Trophoblast cell (in vitro differentiated cells and primary cell): ENCODE measurements around the gene C19orf53.

Source experiments
- DNase-seq, 2 donors: peaks; one replicate each; pipeline ENCODE4 v3.0.0-alpha.2; 2016
- H2AFZ ChIP-seq: 2 replicates; pipeline ENCODE4 v1.6.1; 2013; ENCODE audit warnings: low read length, moderate library complexity, mild to moderate bottlenecking; ENCODE audit not compliant: insufficient read depth, poor library complexity
- H2AK5ac ChIP-seq: 2 replicates; pipeline ENCODE4 v1.6.1; 2013; ENCODE audit warnings: mild to moderate bottlenecking, low read length
- H2BK120ac ChIP-seq: 2 replicates; pipeline ENCODE4 v1.6.1; 2013; ENCODE audit warnings: low read length, mild to moderate bottlenecking, moderate library complexity; ENCODE audit not compliant: insufficient read depth, poor library complexity
- H2BK12ac ChIP-seq: 2 replicates; pipeline ENCODE4 v1.6.1; 2013; ENCODE audit warnings: mild to moderate bottlenecking, low read length, moderate library complexity
- H2BK5ac ChIP-seq: 2 replicates; pipeline ENCODE4 v1.6.1; 2013; ENCODE audit warnings: low read length, low read depth, moderate library complexity, mild to moderate bottlenecking; ENCODE audit not compliant: poor library complexity
- H3K14ac ChIP-seq: 2 replicates; pipeline ENCODE4 v1.6.1; 2013; ENCODE audit warnings: mild to moderate bottlenecking, low read length
- H3K18ac ChIP-seq: 2 replicates; pipeline ENCODE4 v1.6.1; 2013; ENCODE audit warnings: mild to moderate bottlenecking, low read length
- H3K23ac ChIP-seq: 2 replicates; pipeline ENCODE4 v1.6.1; 2013; ENCODE audit warnings: low read length
- H3K27ac ChIP-seq: 2 replicates; pipeline ENCODE4 v1.5.1; 2013; ENCODE audit warnings: low read depth, mild to moderate bottlenecking, inconsistent platforms, low read length, moderate library complexity
- H3K27me3 ChIP-seq: 2 replicates; pipeline ENCODE4 v1.6.1; 2013; ENCODE audit warnings: inconsistent platforms, mild to moderate bottlenecking, low read length, moderate library complexity; ENCODE audit not compliant: insufficient read depth
- H3K36me3 ChIP-seq, 2 experiments: 1 replicate in 1 of 2; 2 replicates in 1 of 2; pipeline ENCODE4 v1.6.1; 2013; ENCODE audit warnings: low read length in 2 of 2, mild to moderate bottlenecking in 2 of 2, moderate library complexity in 1 of 2; ENCODE audit not compliant: insufficient read depth in 2 of 2, control insufficient read depth in 1 of 2
- H3K4ac ChIP-seq: 2 replicates; pipeline ENCODE4 v1.6.1; 2013; ENCODE audit warnings: low read depth, mild to moderate bottlenecking, low read length, moderate library complexity
- H3K4me1 ChIP-seq, 2 experiments: 1 replicate in 1 of 2; 2 replicates in 1 of 2; pipeline ENCODE4 v1.6.1; 2013; ENCODE audit warnings: low read length in 2 of 2, mild to moderate bottlenecking in 2 of 2, moderate library complexity in 1 of 2; ENCODE audit not compliant: insufficient read depth in 2 of 2, control insufficient read depth in 1 of 2
- H3K4me2 ChIP-seq: 2 replicates; pipeline ENCODE4 v1.6.1; 2013; ENCODE audit warnings: inconsistent platforms, mild to moderate bottlenecking, low read length, moderate library complexity
- H3K4me3 ChIP-seq: 2 replicates; pipeline ENCODE4 v1.5.1; 2013; ENCODE audit warnings: mild to moderate bottlenecking, low read depth, low read length, inconsistent platforms
- H3K79me1 ChIP-seq: one replicate; pipeline ENCODE4 v1.6.1; 2013; ENCODE audit warnings: low read length
- H3K79me2 ChIP-seq: 2 replicates; pipeline ENCODE4 v1.6.1; 2013; ENCODE audit warnings: low read length, mild to moderate bottlenecking; ENCODE audit not compliant: control insufficient read depth, insufficient read depth, poor library complexity
- H3K9ac ChIP-seq: 2 replicates; pipeline ENCODE4 v1.6.1; 2013; ENCODE audit warnings: mild to moderate bottlenecking, low read length
- H3K9me3 ChIP-seq: 2 replicates; pipeline ENCODE4 v1.6.1; 2013; ENCODE audit warnings: low read depth, mild to moderate bottlenecking, control low read depth, inconsistent platforms, low read length; ENCODE audit not compliant: insufficient read depth
- H4K12ac ChIP-seq: 2 replicates; pipeline ENCODE4 v1.6.1; 2013; ENCODE audit warnings: low read depth, mild to moderate bottlenecking, low read length, moderate library complexity
- H4K8ac ChIP-seq: 2 replicates; pipeline ENCODE4 v1.6.1; 2013; ENCODE audit warnings: low read depth, mild to moderate bottlenecking, low read length, moderate library complexity
- H4K91ac ChIP-seq: one replicate; pipeline ENCODE4 v1.6.1; 2013; ENCODE audit warnings: low read depth, mild to moderate bottlenecking, low read length, moderate library complexity
- WGBS: extraction: QIAGEN DNeasy Blood & Tissue Kit; methylation state at CpG from one replicate; pipeline ENCODE4 v1.1.7; 2013; ENCODE audit warnings: missing lambda C conversion rate; ENCODE audit not compliant: insufficient read length, insufficient coverage; ENCODE audit errors: extremely low coverage; 5-methylcytosine and 5-hydroxymethylcytosine counted together

Gene C19orf53

GRCh38 chr19:13783565-13784500 lies 9.6 kb downstream of the C19orf53 start:
- H4K12ac ChIP-seq, result no peak overlapping the region
- peaks cover 6 to 8% of the 10 kb centered on the region in 2 experiments for H3K36me3 ChIP-seq
- H3K4me2 ChIP-seq, result no peak overlapping the region
- H2BK12ac ChIP-seq, result no peak overlapping the region
- H3K79me1 ChIP-seq, result peaks cover 15% of the 10 kb centered on the region
- no peak overlapping the region for H3K23ac ChIP-seq
- no peak overlapping the region for H2AK5ac ChIP-seq
- H3K4me3 ChIP-seq, result no peak overlapping the region
- H2BK120ac ChIP-seq, result no peak overlapping the region
- H3K79me2 ChIP-seq, result peaks cover 2% of the 10 kb centered on the region
- no peaks in the 10 kb centered on the region for H3K27me3 ChIP-seq
- no peak overlapping the region for H3K9ac ChIP-seq
- no peak for DNase-seq
- no peak overlapping the region for H3K4ac ChIP-seq
- no peak overlapping the region for H4K8ac ChIP-seq
- no peak overlapping the region for H3K27ac ChIP-seq
- no peak overlapping the region for H2AFZ ChIP-seq
- peaks cover 4% of the 10 kb centered on the region for H3K9me3 ChIP-seq
- H4K91ac ChIP-seq, result no peak overlapping the region
- WGBS, result no CpG with 5 or more reads among the region's 18 CpGs
- no peak overlapping the region for H3K18ac ChIP-seq
- peaks cover 10 to 13% of the 10 kb centered on the region in 2 experiments for H3K4me1 ChIP-seq
- no peak overlapping the region for H3K14ac ChIP-seq
- H2BK5ac ChIP-seq, result no peak overlapping the region

GRCh38 chr19:13784731-13785452 lies 10.6 kb downstream of the C19orf53 start:
- Histone ChIP-seq H3K27ac (peak overlapping the region; percentile 73), H3K4me2 (no peak overlapping the region), H3K79me1 (peaks cover 15% of the 10 kb centered on the region), H2AK5ac (peak overlapping the region; percentile 11), H2AFZ (peak overlapping the region; percentile 95), H3K9me3 (no peaks in the 10 kb centered on the region), H2BK120ac (peak overlapping the region; percentile 99), H3K18ac (peak overlapping the region; percentile 94), H3K79me2 (peaks cover 2% of the 10 kb centered on the region), H3K36me3 (no peaks in the 10 kb centered on the region), H3K9ac (no peak overlapping the region), H2BK5ac (peak overlapping the region; percentile 35), H3K4me1 (peaks cover 10 to 13% of the 10 kb centered on the region in 2 experiments), H2BK12ac (peak overlapping the region; percentile 99), H3K27me3 (no peaks in the 10 kb centered on the region), H4K91ac (peak overlapping the region; percentile 93), H3K23ac (no peak overlapping the region), H4K8ac (peak overlapping the region; percentile 95), H3K4ac (peak overlapping the region; percentile 80), H4K12ac (peak overlapping the region; percentile 98), H3K14ac (peak overlapping the region; percentile 83), H3K4me3 (no peak overlapping the region)
- WGBS, result no CpG with 5 or more reads among the region's 17 CpGs
- peak; percentile 79 to 85 for DNase-seq

- WGBS, result no CpG with 5 or more reads among the region's 8 CpGs
Observed at GRCh38 chr19:13788991-13789390, 14.7 kb downstream of the C19orf53 start.

GRCh38 chr19:13790354-13790753 lies 16.1 kb downstream of the C19orf53 start:
- Histone ChIP-seq H2AK5ac (no peak overlapping the region), H2BK5ac (no peak overlapping the region), H3K9me3 (no peaks in the 10 kb centered on the region), H4K12ac (no peak overlapping the region), H4K91ac (no peak overlapping the region), H2BK12ac (no peak overlapping the region), H3K27me3 (no peaks in the 10 kb centered on the region), H3K9ac (no peak overlapping the region), H2BK120ac (no peak overlapping the region), H3K27ac (no peak overlapping the region), H3K4me2 (no peak overlapping the region), H4K8ac (no peak overlapping the region), H3K23ac (no peak overlapping the region), H3K14ac (no peak overlapping the region), H3K79me2 (peaks cover 3% of the 10 kb centered on the region), H3K36me3 (no peaks in the 10 kb centered on the region), H3K18ac (no peak overlapping the region), H3K4me3 (no peak overlapping the region), H3K4ac (no peak overlapping the region), H2AFZ (no peak overlapping the region), H3K4me1 (peaks cover 7 to 10% of the 10 kb centered on the region in 2 experiments), H3K79me1 (peaks cover 18% of the 10 kb centered on the region)
- no CpG with 5 or more reads among the region's 8 CpGs for WGBS
- peak; percentile 93 to 94 for DNase-seq

More at GRCh38 chr19:13788991-13789390, 14.7 kb downstream of the C19orf53 start:
- H3K4ac ChIP-seq, result no peak overlapping the region
- no peak overlapping the region for H4K8ac ChIP-seq
- H3K18ac ChIP-seq, result no peak overlapping the region
- no peak overlapping the region for H3K4me2 ChIP-seq
- H3K27me3 ChIP-seq, result no peaks in the 10 kb centered on the region
- H3K14ac ChIP-seq, result no peak overlapping the region
- H3K9ac ChIP-seq, result no peak overlapping the region
- H4K91ac ChIP-seq, result no peak overlapping the region
- H2AFZ ChIP-seq, result no peak overlapping the region
- H2BK5ac ChIP-seq, result peak overlapping the region; percentile 69
- no peaks in the 10 kb centered on the region for H3K9me3 ChIP-seq
- peak; percentile 91 to 95 for DNase-seq
- H3K36me3 ChIP-seq, result no peaks in the 10 kb centered on the region
- no peak overlapping the region for H3K23ac ChIP-seq
- no peak overlapping the region for H2AK5ac ChIP-seq
- peak overlapping the region; percentile 66 for H3K27ac ChIP-seq
- H3K4me3 ChIP-seq, result no peak overlapping the region
- no peak overlapping the region for H2BK120ac ChIP-seq
- no peak overlapping the region for H2BK12ac ChIP-seq
- peaks cover 2% of the 10 kb centered on the region for H3K79me2 ChIP-seq
- peaks cover 15% of the 10 kb centered on the region for H3K79me1 ChIP-seq
- H4K12ac ChIP-seq, result no peak overlapping the region
- peaks cover 10 to 13% of the 10 kb centered on the region in 2 experiments for H3K4me1 ChIP-seq
